ENCODE results near the gene RBPJ. TPM values are rescaled to one million over a fixed set of nuclear protein-coding genes. Genes with fewer than 3 reads are reported as not detected.
"Not testable (repeated sequence)": the region's sequence is repeated elsewhere in the genome, so short reads cannot be mapped to it uniquely, and the experiment has no call there.

The RBPJ gene
- total RNA-seq, 1 donor from 2014 or later = 42.3 TPM

DNA sequence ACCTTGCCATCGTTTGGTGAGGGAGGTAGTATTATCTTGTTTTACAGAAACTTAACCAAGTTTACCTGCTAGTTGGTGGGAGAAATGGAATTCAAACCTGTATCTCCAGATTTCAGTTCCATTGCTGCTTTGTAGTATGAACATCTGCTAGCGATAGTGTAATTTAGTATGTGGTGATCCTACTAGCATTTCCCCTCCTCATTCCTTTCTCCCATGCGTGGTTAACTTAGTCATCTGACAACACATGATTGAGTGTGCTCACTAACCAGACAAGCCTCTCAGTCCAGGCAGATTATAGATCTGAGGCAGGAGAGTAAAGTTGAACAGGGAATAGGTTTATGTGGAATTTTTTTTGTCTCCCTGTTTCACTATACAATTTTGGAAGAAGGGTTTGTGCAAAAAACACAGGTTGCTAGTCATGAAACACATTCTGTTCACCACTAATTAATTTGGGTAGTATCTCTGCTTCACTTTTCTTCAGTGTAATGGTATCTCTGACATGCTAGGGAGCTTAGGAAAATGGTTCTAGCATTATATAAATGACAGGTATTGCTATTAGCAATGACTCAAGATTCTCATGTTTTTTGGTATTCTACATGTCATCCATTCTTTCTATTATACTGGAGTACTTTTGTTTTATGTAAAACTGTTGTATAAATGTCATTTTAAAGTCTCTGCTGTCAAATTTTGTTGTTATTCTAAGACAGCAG lies 21.7 kb downstream of the RBPJ start:
- peak in 1 of 2 donors; percentile 83 for DNase-seq (ENCODE audit: low read depth in 2 of 2)

DNA sequence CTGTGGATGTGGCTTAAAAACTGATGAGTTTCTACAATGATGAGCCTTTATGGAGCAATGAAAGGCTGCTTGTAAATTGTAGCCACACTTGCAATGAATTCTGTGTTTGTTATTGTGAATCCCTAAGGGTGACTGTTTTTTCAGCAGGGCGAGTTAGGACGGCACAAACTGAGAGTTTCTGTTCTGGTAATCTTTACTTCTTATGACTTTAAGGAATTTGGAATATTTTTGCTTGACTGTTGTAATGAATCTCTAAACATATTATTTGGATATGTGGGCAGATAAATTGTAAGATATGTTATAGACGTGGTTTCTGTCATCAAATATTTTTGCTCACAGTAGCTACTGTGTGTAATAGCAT lies 22.2 kb downstream of the RBPJ start:
- DNase-seq (ENCODE audit: low read depth in 2 of 2) = no peak

DNA sequence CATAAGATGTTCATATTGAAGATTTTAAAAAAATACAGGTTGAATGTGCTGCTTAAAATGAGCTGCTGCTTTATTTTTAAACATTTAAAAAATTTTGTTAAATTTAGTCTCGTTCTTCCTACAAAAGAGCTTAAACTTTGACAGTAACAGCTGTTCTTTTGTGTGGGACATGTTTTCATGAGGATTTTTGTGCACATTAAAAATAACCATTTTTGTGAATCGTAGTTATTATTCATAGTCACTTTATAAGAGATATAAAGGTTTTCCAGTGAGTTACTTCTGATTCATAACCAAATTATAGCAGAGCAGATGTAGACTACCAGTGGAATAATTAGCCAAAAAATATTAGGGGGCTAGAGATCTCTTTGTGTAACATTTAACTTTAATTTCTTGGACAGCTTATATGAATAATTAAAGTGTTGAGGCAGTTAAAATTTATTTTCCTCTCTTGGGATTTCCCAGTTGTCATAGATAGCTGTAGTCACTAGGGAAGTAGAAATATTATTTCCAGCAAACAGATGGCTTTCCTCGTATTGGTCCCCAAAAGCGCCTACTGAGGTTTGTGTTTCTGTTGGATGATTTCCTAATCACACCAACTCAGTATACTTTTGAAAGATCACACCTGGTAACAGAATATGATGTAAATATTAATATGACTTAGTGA lies 24.2 kb downstream of the RBPJ start:
- no peak for DNase-seq (ENCODE audit: low read depth in 2 of 2)

DNA sequence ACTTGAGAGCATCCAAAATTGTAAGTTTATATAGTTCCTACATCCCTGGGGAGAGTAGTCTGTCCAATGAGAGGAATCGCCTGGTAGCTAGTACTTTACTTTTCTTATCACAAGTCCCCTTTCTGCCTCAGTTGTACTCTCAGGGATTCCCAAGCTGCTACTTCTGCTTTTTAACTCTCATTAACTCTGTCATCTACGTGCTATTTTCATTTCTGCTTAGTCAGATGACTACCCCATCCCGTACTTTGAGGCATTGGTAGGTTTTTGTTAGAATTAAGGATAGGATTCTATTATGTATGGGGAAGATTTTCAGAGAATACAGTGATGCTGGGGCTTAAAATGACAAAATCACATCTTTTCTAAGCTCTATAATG lies 24.7 kb downstream of the RBPJ start:
- DNase-seq (ENCODE audit: low read depth in 2 of 2) = peak in 1 of 2 donors; percentile 44

DNA sequence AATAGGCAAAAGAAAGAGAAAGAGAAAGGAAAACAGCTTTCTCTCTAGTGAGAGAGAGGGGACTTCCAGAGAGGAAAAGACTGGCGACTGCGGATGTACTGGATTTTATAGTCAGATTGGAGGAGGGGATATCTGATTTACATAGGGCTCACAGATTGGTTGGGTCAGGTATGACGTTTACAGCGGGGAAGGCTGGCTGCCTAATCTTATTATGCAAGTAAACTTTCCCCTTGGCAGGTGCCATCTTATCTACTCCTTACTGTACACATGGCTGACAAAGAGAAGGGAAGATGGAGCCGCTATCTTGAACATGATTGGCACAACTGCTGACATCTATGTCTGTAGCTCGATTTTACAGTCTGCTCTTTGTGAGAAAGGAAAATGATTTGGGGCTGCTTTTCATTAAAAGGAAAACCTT lies 25.4 kb downstream of the RBPJ start:
- DNase-seq (ENCODE audit: low read depth in 2 of 2) = peak; percentile 72 to 91

DNA sequence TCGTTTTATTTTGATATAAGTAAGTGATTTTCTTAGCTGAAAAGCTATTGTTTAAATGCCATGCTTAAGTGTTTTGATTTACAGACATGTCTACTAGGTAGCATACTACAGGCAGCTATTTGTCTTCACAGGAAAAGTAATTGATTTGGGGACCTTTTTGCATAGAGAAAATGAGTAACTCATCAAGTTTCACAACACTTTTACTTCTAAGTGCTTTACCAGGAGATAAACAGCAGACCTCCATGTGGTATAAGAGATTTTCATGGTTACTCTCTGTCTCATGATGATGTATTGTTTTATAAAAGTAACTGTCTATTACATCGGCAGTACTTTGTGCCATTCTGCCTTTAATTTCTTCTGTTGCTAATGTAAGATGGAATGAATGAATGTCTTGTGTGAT lies 28.7 kb downstream of the RBPJ start:
- no peak for DNase-seq (ENCODE audit: low read depth in 2 of 2)

DNA sequence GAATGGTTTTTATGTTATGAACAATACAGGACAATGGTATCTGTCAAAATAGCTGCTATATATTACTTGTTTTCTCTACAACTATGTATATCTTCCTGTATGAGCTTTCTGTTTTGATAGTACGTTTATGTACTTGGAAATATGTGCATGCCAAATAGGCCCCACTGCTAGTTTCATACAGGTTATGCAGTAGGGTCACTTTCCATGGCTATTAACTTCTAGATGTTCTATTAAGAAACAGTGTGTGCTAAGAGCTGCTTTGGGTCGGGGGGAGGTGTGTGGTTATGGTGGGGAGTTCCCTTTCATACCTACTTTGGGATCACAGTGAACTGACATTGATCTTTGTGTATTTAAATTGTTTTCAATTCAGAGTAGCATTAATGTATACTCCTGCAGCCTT lies 30.9 kb downstream of the RBPJ start:
- no peak for DNase-seq (ENCODE audit: low read depth in 2 of 2)

DNA sequence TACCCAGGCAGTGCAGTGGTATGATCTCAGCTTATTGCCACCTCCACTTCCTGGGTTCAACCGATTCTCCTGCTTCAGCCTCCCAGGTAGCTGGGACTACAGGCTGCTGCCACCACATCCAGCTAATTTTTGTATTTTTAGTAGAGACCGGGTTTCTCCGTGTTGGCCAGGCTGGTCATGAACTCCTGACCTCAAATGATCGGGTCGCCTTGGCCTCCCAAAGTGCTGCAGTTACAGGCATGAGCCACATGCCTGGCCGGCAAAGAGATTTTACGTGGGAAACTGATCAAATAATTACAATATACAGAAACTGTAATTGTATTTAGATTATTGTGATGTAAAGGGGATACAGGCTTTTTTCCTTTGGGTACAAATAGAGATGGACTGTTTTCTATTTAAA lies 33.7 kb downstream of the RBPJ start:
- no peak for DNase-seq (ENCODE audit: low read depth in 2 of 2)

DNA sequence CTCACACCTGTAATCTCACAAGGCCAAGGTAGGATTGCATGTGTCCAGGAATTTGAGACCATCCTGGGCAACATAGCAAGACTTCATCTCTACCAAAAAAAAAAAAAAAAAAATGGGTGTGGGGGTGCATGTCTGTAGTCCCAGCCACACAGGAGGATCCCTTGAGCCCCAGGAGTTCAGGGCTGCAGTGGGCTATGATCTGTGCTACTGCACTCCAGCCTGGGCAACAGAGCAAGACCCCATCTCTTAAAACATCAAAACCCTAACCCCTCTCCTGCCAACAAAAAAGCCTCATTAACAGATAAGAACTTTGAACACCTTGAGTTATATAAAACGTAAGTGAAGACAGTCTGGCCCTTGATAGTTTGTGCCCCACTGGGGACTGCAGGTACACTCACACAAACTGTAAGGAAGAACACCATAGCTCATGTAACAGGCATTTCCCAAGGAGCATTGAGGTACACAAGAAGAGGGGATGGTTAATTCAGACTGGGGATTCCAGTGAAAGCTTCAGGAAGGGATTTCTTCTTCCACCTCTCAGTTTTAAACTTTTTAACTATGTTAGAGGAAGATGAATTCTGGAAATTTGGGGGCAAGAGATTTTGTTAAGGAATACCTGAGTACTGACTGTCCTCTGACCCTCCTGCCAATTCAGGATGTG lies 34.7 kb downstream of the RBPJ start:
- DNase-seq (ENCODE audit: low read depth in 2 of 2) = no peak

DNA sequence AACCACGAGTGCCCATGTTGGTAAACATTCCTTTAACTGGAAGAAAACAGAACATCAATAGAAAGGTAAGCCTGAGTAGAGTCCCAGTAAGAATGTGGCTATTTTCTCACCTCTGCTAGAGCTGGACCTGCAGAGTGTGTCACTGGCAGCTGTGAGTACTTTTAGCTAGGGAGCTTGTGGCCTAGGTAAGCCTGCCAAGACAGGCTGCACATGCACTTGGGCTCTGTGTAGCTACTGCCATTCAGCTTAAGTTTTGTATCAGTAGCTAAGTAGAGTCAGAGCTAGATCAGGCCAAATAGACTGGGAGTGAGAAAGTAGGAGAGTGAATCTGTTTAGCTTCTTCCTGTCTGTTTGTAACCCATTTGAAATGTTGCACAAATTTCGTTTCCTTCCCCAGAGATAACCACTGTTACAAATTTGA lies 35.3 kb downstream of the RBPJ start:
- no peak for DNase-seq (ENCODE audit: low read depth in 2 of 2)

DNA sequence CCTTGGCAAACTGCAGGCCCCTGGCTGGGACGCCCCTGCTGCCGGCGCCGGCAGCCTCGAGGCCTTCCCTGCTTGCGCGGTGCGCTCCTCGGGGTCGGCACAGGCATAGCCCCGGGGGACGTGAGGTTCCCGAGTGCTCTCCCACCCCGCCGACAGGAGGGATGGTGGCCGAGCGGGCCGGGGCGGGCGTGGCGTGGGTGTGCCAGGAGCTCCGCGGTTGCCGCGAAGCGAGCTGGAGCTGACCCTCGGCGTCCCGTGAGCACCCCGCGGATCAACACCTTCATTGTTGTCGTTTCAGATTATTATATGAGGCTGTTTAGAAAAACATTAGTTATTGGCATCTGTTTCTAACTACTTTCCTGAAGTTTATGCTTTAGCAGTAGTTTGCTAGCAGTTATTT lies 38.7 kb downstream of the RBPJ start:
- DNase-seq (ENCODE audit: low read depth in 2 of 2) = not testable (repeated sequence)

DNA sequence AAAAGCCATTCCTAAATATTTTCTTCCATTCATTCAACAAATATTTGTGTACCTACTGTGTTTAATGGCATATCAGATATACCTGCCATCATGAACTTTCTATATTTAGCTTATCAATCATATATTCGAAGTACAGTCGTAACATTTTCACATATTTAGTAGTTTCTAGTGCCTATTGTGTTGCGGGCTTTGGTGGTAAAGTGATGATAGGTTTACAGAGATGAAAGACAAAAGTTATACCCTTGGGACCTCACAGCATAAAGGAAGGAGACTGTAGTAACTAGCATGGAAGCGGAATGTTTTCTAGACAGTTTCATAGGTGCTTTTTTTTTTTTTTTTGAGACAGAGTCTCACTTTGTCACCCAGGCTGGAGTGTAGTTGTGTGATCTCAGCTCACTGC lies 39.5 kb downstream of the RBPJ start:
- no peak for DNase-seq (ENCODE audit: low read depth in 2 of 2)

DNA sequence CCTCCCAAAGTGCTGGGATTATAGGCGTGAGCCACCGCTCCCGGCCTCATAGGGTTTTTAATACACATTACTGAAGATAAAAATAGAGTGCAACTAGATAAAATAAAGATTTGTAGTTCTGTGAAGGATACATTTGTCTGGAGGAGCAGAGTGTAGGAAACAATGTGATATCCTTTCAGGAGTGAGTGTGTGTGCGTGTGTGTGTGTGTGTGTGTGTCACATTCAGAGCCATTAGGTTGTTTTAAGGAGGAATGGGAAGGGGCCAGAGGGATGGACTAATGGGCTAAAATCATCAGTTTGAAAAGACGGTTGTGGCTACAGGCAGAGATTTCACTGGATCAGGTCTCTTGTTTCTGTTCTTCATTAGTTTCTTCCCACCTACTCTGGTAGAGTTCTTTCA lies 40.0 kb downstream of the RBPJ start:
- no peak for DNase-seq (ENCODE audit: low read depth in 2 of 2)

DNA sequence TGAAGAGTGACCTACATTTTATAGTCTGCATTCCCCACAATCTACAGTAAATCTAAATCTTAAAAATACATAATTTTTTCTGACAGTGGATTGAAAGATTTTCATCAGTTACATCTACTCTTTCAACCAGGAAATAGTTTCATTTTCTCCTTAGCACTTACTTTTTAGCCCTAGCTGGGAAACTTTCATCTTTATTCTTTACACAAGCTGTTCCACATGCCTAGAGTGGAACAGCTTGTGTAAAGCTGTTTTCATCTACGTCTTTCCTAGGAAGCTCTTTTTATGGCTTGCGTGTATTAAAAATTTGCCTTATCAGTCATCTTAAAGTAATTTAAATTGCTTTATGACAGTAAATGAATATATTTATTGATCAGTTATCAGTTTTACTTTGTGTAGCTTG lies 40.5 kb downstream of the RBPJ start:
- no peak for DNase-seq (ENCODE audit: low read depth in 2 of 2)

DNA sequence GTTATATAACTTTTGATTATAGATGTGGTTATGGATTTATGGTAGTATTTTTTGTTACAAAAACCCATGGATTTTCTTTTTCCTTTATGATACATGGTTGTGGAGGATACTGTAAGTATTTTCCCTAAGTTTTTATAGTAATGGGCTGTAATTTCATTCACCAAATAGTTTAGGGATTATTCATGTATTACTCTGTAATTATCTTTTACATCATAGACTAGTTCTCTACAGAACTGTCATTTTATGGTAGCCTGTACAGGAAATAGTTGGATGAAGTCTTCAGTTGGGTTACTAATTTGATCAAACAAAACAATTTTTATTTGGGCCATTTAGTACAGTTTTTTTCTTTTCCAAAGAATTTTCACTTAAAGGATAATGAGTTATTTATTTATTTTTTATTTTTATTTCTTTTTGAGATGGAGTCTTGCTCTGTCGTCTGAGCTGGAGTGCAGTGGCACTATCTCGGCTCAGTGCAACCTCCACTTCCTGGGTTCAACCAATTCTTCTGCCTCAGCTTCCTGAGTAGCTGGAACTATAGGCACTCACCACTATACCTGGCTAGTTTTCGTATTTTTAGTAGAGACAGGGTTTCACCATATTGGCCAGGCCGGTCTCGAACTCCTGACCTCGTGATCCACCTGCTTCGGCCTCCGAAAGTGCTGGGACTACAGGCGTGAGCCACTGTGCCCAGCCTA lies 42.1 kb downstream of the RBPJ start:
- DNase-seq (ENCODE audit: low read depth in 2 of 2) = no peak

DNA sequence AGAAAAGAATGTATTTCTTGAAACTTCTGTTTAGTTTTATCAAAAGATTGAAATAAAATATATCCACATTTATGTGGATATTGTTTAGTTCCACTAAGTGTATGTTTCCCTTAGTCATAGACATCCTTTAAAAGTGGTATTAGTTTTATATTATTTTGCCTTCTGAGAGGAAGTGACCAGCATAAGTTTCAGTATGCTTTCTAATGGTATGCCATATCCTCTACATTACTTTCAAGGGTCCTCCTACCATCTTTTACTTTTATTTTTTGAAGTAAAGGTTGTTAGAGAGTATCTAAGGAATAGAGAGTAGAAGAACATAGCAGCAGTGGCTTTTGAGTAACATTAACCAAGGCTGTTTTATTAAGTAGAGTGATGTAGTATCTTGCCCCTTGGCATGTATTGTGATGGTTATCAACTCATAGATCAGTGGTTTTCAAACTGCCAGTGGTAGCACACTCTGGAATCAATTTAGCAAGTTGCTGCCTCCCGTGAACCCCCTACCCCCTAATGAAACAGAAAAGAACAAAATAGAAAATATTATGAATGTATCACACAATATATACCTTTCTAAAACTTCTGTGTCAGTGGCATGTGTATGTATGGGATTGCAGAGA lies 44.8 kb downstream of the RBPJ start:
- no peak for DNase-seq (ENCODE audit: low read depth in 2 of 2)

DNA sequence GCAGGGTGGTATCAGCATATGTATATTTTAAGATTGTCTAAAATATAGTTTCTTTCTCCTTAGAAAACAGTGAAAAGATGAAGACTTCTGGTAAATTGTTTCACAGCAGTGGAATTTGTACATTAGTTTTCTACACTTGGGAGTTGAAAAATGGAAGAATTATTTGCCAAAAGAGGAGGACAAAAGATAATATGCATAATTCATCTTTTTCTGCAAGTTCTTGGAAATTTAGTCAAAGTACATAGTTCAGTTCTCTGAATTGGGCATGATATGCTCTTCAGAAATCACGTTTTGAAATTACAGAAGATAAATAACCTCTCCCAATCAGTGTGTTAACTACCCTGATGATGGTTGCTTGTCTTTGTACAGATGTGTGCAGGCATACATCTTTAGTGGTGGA lies 47.0 kb downstream of the RBPJ start:
- DNase-seq (ENCODE audit: low read depth in 2 of 2) = no peak

DNA sequence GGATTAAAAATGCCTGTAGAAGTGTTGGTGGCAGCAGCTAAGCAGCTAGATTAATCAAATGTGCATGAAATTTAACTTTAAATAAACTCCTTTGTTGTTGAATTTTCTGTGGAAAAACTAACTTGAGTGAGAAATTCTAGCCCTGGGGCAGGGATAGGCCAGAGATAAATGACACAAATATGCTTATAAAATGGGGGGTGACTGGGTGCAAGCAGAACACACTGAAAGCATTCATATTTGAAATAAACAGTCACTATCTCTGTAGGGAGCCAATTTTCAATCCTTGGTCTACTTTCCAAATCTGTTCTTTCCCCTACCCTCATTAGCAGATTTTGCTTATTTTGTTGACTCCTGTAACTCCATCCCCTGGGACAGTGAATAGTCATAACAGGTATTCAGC lies 47.9 kb downstream of the RBPJ start:
- no peak for DNase-seq (ENCODE audit: low read depth in 2 of 2)

DNA sequence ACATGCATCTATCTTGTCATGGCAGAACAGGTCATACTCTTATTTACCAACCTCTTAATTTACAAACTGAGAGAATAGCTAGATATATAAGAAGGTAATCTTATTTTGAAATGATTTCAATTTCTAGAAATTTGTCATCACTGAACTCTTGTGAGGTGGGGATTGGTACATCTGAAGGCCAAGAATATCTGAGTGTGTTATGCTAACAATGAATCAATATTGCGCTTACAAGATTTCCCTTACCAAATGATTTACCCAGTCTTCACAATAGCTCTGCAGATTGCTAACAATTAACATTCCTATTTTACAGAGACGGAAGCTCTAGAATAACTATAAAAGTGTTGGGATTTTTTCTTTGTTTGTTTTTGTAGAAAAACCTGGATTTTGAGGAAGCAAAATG lies 48.3 kb downstream of the RBPJ start:
- DNase-seq (ENCODE audit: low read depth in 2 of 2) = no peak

DNA sequence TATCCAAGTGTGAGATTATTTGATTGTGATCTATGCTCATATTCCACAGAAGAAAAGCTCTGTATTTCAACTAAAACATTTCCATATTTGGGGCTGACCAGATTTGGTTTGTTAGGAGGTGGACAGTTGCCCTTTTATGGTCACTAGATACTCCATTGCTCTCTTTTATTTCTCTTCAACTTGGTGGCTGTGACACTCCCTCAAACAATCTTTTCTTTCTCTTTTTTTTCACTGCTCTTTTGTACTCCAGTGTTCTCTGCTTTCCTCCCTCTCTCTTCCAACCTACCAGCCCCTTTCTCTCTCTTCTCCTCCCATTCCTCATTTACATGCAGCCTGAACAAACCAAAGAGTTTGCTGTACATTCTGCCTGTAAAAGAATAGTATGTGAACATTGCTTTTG lies 48.8 kb downstream of the RBPJ start:
- DNase-seq (ENCODE audit: low read depth in 2 of 2) = peak in 1 of 2 donors; percentile 17

DNA sequence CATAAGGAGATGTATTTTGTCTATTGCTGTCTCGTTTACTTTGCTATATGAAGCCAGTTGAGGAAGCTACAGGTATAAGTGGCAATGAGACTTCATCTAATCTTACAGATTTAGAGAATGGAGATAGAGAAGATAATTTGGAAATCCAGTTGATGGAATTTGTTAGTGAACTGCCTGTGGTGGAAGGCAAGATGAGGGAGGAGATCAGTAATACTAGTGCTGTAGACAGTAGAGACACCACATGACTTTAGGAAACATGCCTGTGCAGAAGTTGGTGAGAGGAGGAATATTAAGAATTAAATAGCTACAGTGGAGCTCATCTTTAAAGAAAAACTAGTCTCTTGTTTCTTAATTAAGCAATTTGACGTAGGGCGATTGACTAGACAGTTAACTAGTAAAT lies 51.3 kb downstream of the RBPJ start:
- no peak for DNase-seq (ENCODE audit: low read depth in 2 of 2)

Data from lung microvascular endothelial cell (primary cell).